Nucleus accumbens (tissue), 56 donors: ENCODE measurements around the gene OSBPL6.
"Not testable (repeated sequence)": the region's sequence is repeated elsewhere in the genome, so short reads cannot be mapped to it uniquely, and the experiment has no call there.

Experiments
- DNase-seq, 56 donors: peaks; one replicate each; lab custom pipeline; 2025; lab: John Stamatoyannopoulos, UW

The OSBPL6 gene

GRCh38 chr2:178295906-178296305 is 101.6 kb downstream of the OSBPL6 start:
- no peak for DNase-seq

- DNase-seq = no peak
These were observed 102.2 kb downstream of the OSBPL6 start for GRCh38 chr2:178296394-178297090.

GRCh38 chr2:178297091-178297411 is 102.7 kb downstream of the OSBPL6 start:
- DNase-seq = no peak

GRCh38 chr2:178298785-178299212 is 104.5 kb downstream of the OSBPL6 start:
- DNase-seq = no peak

GRCh38 chr2:178301649-178302238 is 107.4 kb downstream of the OSBPL6 start:
- DNase-seq = no peak

GRCh38 chr2:178304333-178304732 is 110.0 kb downstream of the OSBPL6 start:
- no peak for DNase-seq

- peak in 4 of 56 donors; percentile 11 to 19 (median 17) for DNase-seq
These were observed 112.2 kb downstream of the OSBPL6 start for GRCh38 chr2:178306352-178307073.

- no peak for DNase-seq
These were observed 113.3 kb downstream of the OSBPL6 start for GRCh38 chr2:178307650-178308049.

GRCh38 chr2:178309541-178309940 is 115.2 kb downstream of the OSBPL6 start:
- no peak for DNase-seq

GRCh38 chr2:178315078-178315477 is 120.8 kb downstream of the OSBPL6 start:
- no peak for DNase-seq

- no peak for DNase-seq
These were observed 121.2 kb downstream of the OSBPL6 start for GRCh38 chr2:178315488-178315948.

- no peak for DNase-seq
These were observed 123.5 kb downstream of the OSBPL6 start for GRCh38 chr2:178317811-178318210.

GRCh38 chr2:178320011-178320585 is 125.8 kb downstream of the OSBPL6 start:
- DNase-seq = no peak

- DNase-seq = no peak
These were observed 127.8 kb downstream of the OSBPL6 start for GRCh38 chr2:178322068-178322467.

GRCh38 chr2:178323331-178323730 is 129.0 kb downstream of the OSBPL6 start:
- DNase-seq = not testable (repeated sequence)

GRCh38 chr2:178324077-178324476 is 129.8 kb downstream of the OSBPL6 start:
- DNase-seq = peak in 1 of 56 donors; percentile 6

- DNase-seq = no peak
These were observed 131.0 kb downstream of the OSBPL6 start for GRCh38 chr2:178325268-178325667.

GRCh38 chr2:178327516-178327915 is 133.2 kb downstream of the OSBPL6 start:
- no peak for DNase-seq

GRCh38 chr2:178328037-178328436 is 133.7 kb downstream of the OSBPL6 start:
- DNase-seq = no peak

- DNase-seq = no peak
These were observed 136.1 kb downstream of the OSBPL6 start for GRCh38 chr2:178330175-178331017.
